Measurements from ENCODE around the gene TMEM80. TPM values are rescaled to one million over a fixed set of nuclear protein-coding genes. Genes with fewer than 3 reads are reported as not detected.

TMEM80 gene
- total and polyA plus RNA-seq, 2 donors (not counting 1 experiment from before 2014, with no cell fraction given): 10.6 to 15.3 TPM

Other genes with a start within 250 kb of the TMEM80 start
- 31.8 and 36.7 TPM in 2 replicates for gene PTDSS2, start 245.5 kb upstream of the TMEM80 start, total RNA-seq
- 17.4 and 18.1 TPM in 2 replicates for gene PTDSS2, start 245.5 kb upstream of the TMEM80 start, polyA plus RNA-seq
- gene RNH1, start 188.6 kb upstream of the TMEM80 start, total RNA-seq: 502 and 561 TPM in 2 replicates
- gene RNH1, start 188.6 kb upstream of the TMEM80 start, polyA plus RNA-seq: 102 and 140 TPM in 2 replicates
- gene HRAS, start 160.2 kb upstream of the TMEM80 start, total RNA-seq: 46.7 and 58.5 TPM in 2 replicates
- gene HRAS, start 160.2 kb upstream of the TMEM80 start, polyA plus RNA-seq: 51.7 and 69.3 TPM in 2 replicates
- gene LRRC56, start 158.3 kb upstream of the TMEM80 start, total RNA-seq: 0.77 and 1.3 TPM in 2 replicates
- gene LRRC56, start 158.3 kb upstream of the TMEM80 start, polyA plus RNA-seq: 0.26 and 0.28 TPM in 2 replicates
- 0.17 and 0.26 TPM in 2 replicates for gene LMNTD2, start 135.1 kb upstream of the TMEM80 start, total RNA-seq
- 0.05 and 0.08 TPM in 2 replicates for gene LMNTD2, start 135.1 kb upstream of the TMEM80 start, polyA plus RNA-seq
- 1.5 and 2.8 TPM in 2 replicates for gene RASSF7, start 134.8 kb upstream of the TMEM80 start, total RNA-seq
- gene RASSF7, start 134.8 kb upstream of the TMEM80 start, polyA plus RNA-seq: 1.4 and 1.6 TPM in 2 replicates
- gene PHRF1, start 119.3 kb upstream of the TMEM80 start, total RNA-seq: 16.8 and 18.7 TPM in 2 replicates
- 5.9 and 9.7 TPM in 2 replicates for gene PHRF1, start 119.3 kb upstream of the TMEM80 start, polyA plus RNA-seq
- 9.1 and 11.3 TPM in 2 replicates for gene IRF7, start 79.9 kb upstream of the TMEM80 start, total RNA-seq
- 1.3 and 1.6 TPM in 2 replicates for gene IRF7, start 79.9 kb upstream of the TMEM80 start, polyA plus RNA-seq
- gene CDHR5, start 70.9 kb upstream of the TMEM80 start, total RNA-seq: not detected in 2 replicates
- not detected in 2 replicates for gene CDHR5, start 70.9 kb upstream of the TMEM80 start, polyA plus RNA-seq
- gene SCT, start 68.6 kb upstream of the TMEM80 start, total RNA-seq: not detected in 2 replicates
- gene SCT, start 68.6 kb upstream of the TMEM80 start, polyA plus RNA-seq: not detected in 2 replicates
- gene DRD4, start 58.5 kb upstream of the TMEM80 start, total RNA-seq: 0.17 TPM in 1 of 2 replicates, not detected in the other
- not detected in 2 replicates for gene DRD4, start 58.5 kb upstream of the TMEM80 start, polyA plus RNA-seq
- gene DEAF1, start 594 bp upstream of the TMEM80 start, total RNA-seq: 28.2 and 38.3 TPM in 2 replicates
- 9.7 and 14.4 TPM in 2 replicates for gene DEAF1, start 594 bp upstream of the TMEM80 start, polyA plus RNA-seq
- 24.1 and 54.2 TPM in 2 replicates for gene EPS8L2, start 10.4 kb downstream of the TMEM80 start, total RNA-seq
- gene EPS8L2, start 10.4 kb downstream of the TMEM80 start, polyA plus RNA-seq: 17.0 and 18.4 TPM in 2 replicates
- 99.4 and 150 TPM in 2 replicates for gene TALDO1, start 51.6 kb downstream of the TMEM80 start, total RNA-seq
- gene TALDO1, start 51.6 kb downstream of the TMEM80 start, polyA plus RNA-seq: 136 and 189 TPM in 2 replicates
- 19.0 and 20.3 TPM in 2 replicates for gene GATD1, start 81.7 kb downstream of the TMEM80 start, total RNA-seq
- gene GATD1, start 81.7 kb downstream of the TMEM80 start, polyA plus RNA-seq: 13.9 and 14.7 TPM in 2 replicates
- gene CEND1, start 94.3 kb downstream of the TMEM80 start, total RNA-seq: 0.26 and 1.3 TPM in 2 replicates
- gene CEND1, start 94.3 kb downstream of the TMEM80 start, polyA plus RNA-seq: 0.25 and 0.71 TPM in 2 replicates
- 8.0 and 9.9 TPM in 2 replicates for gene SLC25A22, start 102.5 kb downstream of the TMEM80 start, total RNA-seq
- 10.4 and 19.9 TPM in 2 replicates for gene SLC25A22, start 102.5 kb downstream of the TMEM80 start, polyA plus RNA-seq
- gene PIDD1, start 109.4 kb downstream of the TMEM80 start, total RNA-seq: 7.4 and 14.2 TPM in 2 replicates
- 2.2 and 3.8 TPM in 2 replicates for gene PIDD1, start 109.4 kb downstream of the TMEM80 start, polyA plus RNA-seq
- 282 and 294 TPM in 2 replicates for gene RPLP2, start 114.2 kb downstream of the TMEM80 start, total RNA-seq
- gene RPLP2, start 114.2 kb downstream of the TMEM80 start, polyA plus RNA-seq: 741 and 904 TPM in 2 replicates
- 16.2 and 33.9 TPM in 2 replicates for gene PNPLA2, start 123.1 kb downstream of the TMEM80 start, total RNA-seq
- gene PNPLA2, start 123.1 kb downstream of the TMEM80 start, polyA plus RNA-seq: 16.2 and 17.0 TPM in 2 replicates
- gene CRACR2B, start 132.1 kb downstream of the TMEM80 start, total RNA-seq: 0.66 and 1.0 TPM in 2 replicates
- 0.11 and 0.82 TPM in 2 replicates for gene CRACR2B, start 132.1 kb downstream of the TMEM80 start, polyA plus RNA-seq
- gene CD151, start 137.1 kb downstream of the TMEM80 start, total RNA-seq: 408 and 547 TPM in 2 replicates
- 711 and 748 TPM in 2 replicates for gene CD151, start 137.1 kb downstream of the TMEM80 start, polyA plus RNA-seq
- 106 and 196 TPM in 2 replicates for gene POLR2L, start 146.7 kb downstream of the TMEM80 start, total RNA-seq
- gene POLR2L, start 146.7 kb downstream of the TMEM80 start, polyA plus RNA-seq: 181 and 317 TPM in 2 replicates
- 133 and 191 TPM in 2 replicates for gene TSPAN4, start 147.0 kb downstream of the TMEM80 start, total RNA-seq
- gene TSPAN4, start 147.0 kb downstream of the TMEM80 start, polyA plus RNA-seq: 102 and 133 TPM in 2 replicates
- 49.6 and 54.3 TPM in 2 replicates for gene CHID1, start 215.0 kb downstream of the TMEM80 start, total RNA-seq
- 59.9 and 68.4 TPM in 2 replicates for gene CHID1, start 215.0 kb downstream of the TMEM80 start, polyA plus RNA-seq
- 19.8 and 21.6 TPM in 2 replicates for gene AP2A2, start 230.1 kb downstream of the TMEM80 start, total RNA-seq
- gene AP2A2, start 230.1 kb downstream of the TMEM80 start, polyA plus RNA-seq: 46.1 and 65.6 TPM in 2 replicates

All from fibroblast of lung (primary cell).